ENCODE measurements around the gene GUCY2D.

Gene GUCY2D

GRCh38 chr17:8041249-8041928 is 39.0 kb downstream of the GUCY2D start:
- Mint-ChIP-seq H3K9me3 (no peaks in the 10 kb centered on the region), H3K27me3 (peaks cover 27% of the 10 kb centered on the region), H3K36me3 (ENCODE audit: low read depth) (no peaks in the 10 kb centered on the region), H3K4me3 (no peak overlapping the region), H3K4me1 (peaks cover 3% of the 10 kb centered on the region), H3K27ac (no peak overlapping the region)
- ATAC-seq, result peak; percentile 41
- peak; percentile 22 for DNase-seq

GRCh38 chr17:8041979-8042378 is 39.6 kb downstream of the GUCY2D start:
- ATAC-seq, result no peak
- H3K27me3 Mint-ChIP-seq, result peaks cover 27% of the 10 kb centered on the region

GRCh38 chr17:8044819-8045810 is 42.7 kb downstream of the GUCY2D start:
- Mint-ChIP-seq H3K4me1 (no peaks in the 10 kb centered on the region), H3K9me3 (no peaks in the 10 kb centered on the region), H3K4me3 (no peak overlapping the region), H3K27me3 (peaks cover 10% of the 10 kb centered on the region), H3K36me3 (ENCODE audit: low read depth) (no peaks in the 10 kb centered on the region), H3K27ac (no peak overlapping the region)
- DNase-seq, result no peak
- ATAC-seq, result no peak

More at GRCh38 chr17:8041979-8042378, 39.6 kb downstream of the GUCY2D start:
- no peak for DNase-seq
- no peaks in the 10 kb centered on the region for H3K36me3 Mint-ChIP-seq (ENCODE audit: low read depth)
- H3K4me3 Mint-ChIP-seq, result no peak overlapping the region
- H3K4me1 Mint-ChIP-seq, result peaks cover 3% of the 10 kb centered on the region
- no peaks in the 10 kb centered on the region for H3K9me3 Mint-ChIP-seq
- no peak overlapping the region for H3K27ac Mint-ChIP-seq

DNA sequence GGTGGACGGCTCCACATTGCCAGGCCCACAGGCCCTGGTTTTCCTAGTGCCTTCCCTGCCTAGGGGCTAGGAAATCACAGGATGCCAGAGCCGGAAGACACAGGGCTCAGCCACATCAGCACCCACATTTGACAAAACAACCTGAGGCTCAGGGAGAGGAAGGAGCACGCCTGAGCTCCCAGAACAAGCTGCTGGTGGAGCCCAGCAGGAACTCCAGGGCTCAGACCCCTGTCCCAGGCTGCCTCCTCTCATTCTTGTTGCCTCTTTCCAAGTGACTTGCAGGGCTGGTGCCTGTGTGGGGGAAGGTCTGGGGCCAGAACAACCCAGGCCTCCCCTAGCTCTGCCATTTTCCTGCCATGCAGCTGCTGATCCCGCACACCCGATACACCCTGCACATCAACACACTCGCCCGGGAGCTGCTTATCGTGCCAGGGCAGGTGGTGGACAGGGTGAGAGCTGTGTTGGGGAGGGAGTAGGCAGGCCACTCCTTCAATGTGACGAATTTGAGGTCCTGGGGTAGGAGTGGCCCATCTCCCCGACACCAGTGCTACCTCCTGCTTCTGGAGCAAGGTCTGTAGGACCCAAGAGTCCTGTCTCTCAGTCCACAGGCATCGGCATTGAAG is 44.0 kb downstream of the GUCY2D start:
- no peak overlapping the region for H3K4me3 Mint-ChIP-seq

GRCh38 chr17:8046929-8047768 is 44.7 kb downstream of the GUCY2D start:
- Mint-ChIP-seq H3K27me3 (no peaks in the 10 kb centered on the region), H3K4me1 (no peaks in the 10 kb centered on the region), H3K9me3 (no peaks in the 10 kb centered on the region), H3K36me3 (ENCODE audit: low read depth) (no peaks in the 10 kb centered on the region), H3K27ac (no peak overlapping the region), H3K4me3 (no peak overlapping the region)
- DNase-seq (no peak), ATAC-seq (no peak)

More for the DNA sequence above, 44.0 kb downstream of the GUCY2D start:
- Mint-ChIP-seq H3K27me3 (no peaks in the 10 kb centered on the region), H3K36me3 (ENCODE audit: low read depth) (no peaks in the 10 kb centered on the region), H3K27ac (no peak overlapping the region), H3K4me1 (no peaks in the 10 kb centered on the region), H3K9me3 (no peaks in the 10 kb centered on the region)
- DNase-seq, result no peak
- no peak for ATAC-seq

DNA sequence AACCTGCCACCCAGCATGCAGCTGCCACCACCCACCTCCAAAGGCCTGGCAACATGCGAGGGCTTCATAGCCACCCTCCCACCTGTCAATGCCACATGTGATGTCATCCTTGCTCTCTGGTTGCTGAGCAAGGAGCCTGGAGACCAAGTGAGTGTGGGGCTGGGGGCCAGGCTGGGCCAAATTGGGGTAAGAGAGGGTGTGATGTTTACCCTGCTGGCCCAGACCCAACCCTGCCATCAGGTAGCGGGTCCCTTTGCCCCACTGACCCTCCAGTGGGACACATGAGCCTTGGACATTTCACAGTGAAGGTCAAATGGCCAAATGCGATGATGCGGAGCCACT is 45.3 kb downstream of the GUCY2D start:
- Mint-ChIP-seq H3K27ac (no peak overlapping the region), H3K4me3 (no peak overlapping the region), H3K9me3 (no peaks in the 10 kb centered on the region), H3K4me1 (no peaks in the 10 kb centered on the region), H3K36me3 (ENCODE audit: low read depth) (no peaks in the 10 kb centered on the region), H3K27me3 (no peaks in the 10 kb centered on the region)
- DNase-seq (no peak), ATAC-seq (no peak)

- DNase-seq (no peak), ATAC-seq (no peak)
- Mint-ChIP-seq H3K27ac (no peak overlapping the region), H3K36me3 (ENCODE audit: low read depth) (no peaks in the 10 kb centered on the region), H3K4me3 (no peak overlapping the region), H3K9me3 (no peaks in the 10 kb centered on the region), H3K4me1 (no peaks in the 10 kb centered on the region), H3K27me3 (no peaks in the 10 kb centered on the region)
These were observed 45.8 kb downstream of the GUCY2D start for GRCh38 chr17:8048236-8048635.

GRCh38 chr17:8048736-8049135 is 46.3 kb downstream of the GUCY2D start:
- Mint-ChIP-seq H3K4me1 (no peaks in the 10 kb centered on the region), H3K27me3 (no peaks in the 10 kb centered on the region), H3K27ac (no peak overlapping the region), H3K9me3 (no peaks in the 10 kb centered on the region), H3K36me3 (ENCODE audit: low read depth) (no peaks in the 10 kb centered on the region), H3K4me3 (no peak overlapping the region)
- no peak for DNase-seq
- no peak for ATAC-seq

DNA sequence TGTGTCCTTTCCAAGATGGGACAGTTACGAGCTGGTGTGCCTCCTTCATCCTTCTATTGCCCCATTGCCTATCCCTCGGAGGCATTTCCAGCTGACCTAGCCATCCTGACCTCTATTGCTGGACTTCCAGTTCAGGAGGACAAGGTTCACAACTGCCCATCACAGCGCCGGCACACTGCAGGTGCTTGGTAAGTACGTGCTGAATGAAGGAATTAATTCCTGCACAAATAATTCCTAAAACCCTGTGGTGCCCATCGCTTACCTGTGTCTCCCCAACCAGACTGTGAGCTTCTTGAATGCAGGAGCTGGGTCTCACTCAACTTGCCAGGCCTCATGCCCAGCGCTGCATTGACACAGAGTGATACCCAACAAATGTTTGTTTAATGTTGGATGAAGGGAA is 49.4 kb downstream of the GUCY2D start:
- peaks cover 16% of the 10 kb centered on the region for H3K4me1 Mint-ChIP-seq
- H3K27ac Mint-ChIP-seq, result no peak overlapping the region
- H3K9me3 Mint-ChIP-seq, result no peaks in the 10 kb centered on the region
- no peak overlapping the region for H3K4me3 Mint-ChIP-seq
- H3K27me3 Mint-ChIP-seq, result no peaks in the 10 kb centered on the region
- ATAC-seq, result no peak
- no peak for DNase-seq
- H3K36me3 Mint-ChIP-seq (ENCODE audit: low read depth), result no peaks in the 10 kb centered on the region

DNA sequence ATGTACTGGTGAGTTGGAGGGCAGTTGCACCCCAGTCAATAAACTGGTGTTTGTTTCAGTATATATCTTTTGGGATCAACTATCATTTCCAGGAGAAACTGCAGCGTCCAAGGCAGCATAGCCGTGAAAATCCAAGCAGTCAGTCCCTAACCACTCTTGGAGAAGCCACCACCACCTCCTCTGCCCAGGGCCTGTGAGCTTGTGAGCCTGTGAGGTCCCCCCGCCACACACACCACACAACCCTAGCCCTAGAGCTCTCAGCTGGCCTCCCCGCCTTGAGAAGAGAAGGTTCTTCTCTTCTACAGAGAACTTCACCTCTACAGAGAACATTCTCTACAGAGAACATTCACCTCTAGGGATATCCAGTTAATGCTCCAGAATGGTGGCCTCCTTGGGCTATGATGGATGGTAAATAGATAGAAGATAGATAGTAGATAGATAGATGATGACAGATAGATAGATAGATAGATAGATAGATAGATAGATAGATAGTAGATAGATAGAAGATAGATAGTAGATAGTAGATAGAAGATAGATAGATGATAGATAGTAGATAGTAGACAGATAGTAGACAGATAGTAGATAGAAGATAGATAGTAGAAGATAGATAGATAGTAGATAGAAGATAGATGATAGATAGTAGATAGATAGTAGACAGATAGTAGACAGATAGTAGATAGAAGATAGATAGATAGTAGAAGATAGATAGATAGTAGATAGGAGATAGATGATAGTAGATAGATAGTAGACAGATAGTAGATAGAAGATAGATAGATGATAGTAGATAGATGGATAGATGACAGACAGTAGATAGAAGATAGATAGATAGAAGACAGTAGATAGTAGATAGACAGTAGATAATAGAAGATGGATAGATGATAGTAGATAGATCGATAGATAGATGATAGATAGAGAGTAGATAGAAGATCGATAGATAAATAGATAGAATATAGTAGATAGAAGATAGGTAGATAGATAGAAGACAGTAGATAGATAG is 50.1 kb downstream of the GUCY2D start:
- peaks cover 3% of the 10 kb centered on the region for H3K27me3 Mint-ChIP-seq
- H3K27ac Mint-ChIP-seq, result no peak overlapping the region
- peaks cover 24% of the 10 kb centered on the region for H3K4me1 Mint-ChIP-seq
- H3K4me3 Mint-ChIP-seq, result no peak overlapping the region
- H3K9me3 Mint-ChIP-seq, result no peaks in the 10 kb centered on the region
- no peaks in the 10 kb centered on the region for H3K36me3 Mint-ChIP-seq (ENCODE audit: low read depth)
- DNase-seq (no peak), ATAC-seq (no peak)

- H3K36me3 Mint-ChIP-seq (ENCODE audit: low read depth), result no peaks in the 10 kb centered on the region
- no peak overlapping the region for H3K27ac Mint-ChIP-seq
- H3K4me1 Mint-ChIP-seq, result peaks cover 27% of the 10 kb centered on the region
- ATAC-seq (no peak), DNase-seq (no peak)
- H3K9me3 Mint-ChIP-seq, result no peaks in the 10 kb centered on the region
- peaks cover 9% of the 10 kb centered on the region for H3K27me3 Mint-ChIP-seq
- H3K4me3 Mint-ChIP-seq, result no peak overlapping the region
These were observed 51.2 kb downstream of the GUCY2D start for GRCh38 chr17:8053600-8053999.

DNA sequence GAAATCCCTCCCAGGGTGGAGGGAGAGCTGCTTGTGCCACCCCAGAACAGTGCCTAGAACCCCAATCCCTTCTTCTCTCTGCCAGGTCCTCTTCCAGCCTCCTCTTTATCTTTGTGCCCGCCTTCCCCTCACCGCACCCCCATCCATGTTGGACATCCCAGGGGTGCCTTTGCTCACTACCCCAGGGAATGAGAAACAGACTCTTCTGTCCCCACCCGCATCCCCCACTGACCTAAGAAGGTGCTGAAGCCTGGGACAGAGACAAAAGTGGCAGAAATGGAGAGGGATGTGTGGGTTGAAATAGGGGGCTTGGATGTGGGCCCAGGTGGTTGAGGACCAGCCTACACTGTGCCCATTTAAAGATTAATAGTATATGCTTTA is 53.4 kb downstream of the GUCY2D start:
- H3K36me3 Mint-ChIP-seq (ENCODE audit: low read depth), result no peaks in the 10 kb centered on the region
- peak overlapping the region; percentile 55 for H3K27ac Mint-ChIP-seq
- no peak for ATAC-seq
- no peak for DNase-seq
- peaks cover 30% of the 10 kb centered on the region for H3K27me3 Mint-ChIP-seq
- peaks cover 28% of the 10 kb centered on the region for H3K4me1 Mint-ChIP-seq
- peak overlapping the region; percentile 13 for H3K4me3 Mint-ChIP-seq
- no peaks in the 10 kb centered on the region for H3K9me3 Mint-ChIP-seq

DNA sequence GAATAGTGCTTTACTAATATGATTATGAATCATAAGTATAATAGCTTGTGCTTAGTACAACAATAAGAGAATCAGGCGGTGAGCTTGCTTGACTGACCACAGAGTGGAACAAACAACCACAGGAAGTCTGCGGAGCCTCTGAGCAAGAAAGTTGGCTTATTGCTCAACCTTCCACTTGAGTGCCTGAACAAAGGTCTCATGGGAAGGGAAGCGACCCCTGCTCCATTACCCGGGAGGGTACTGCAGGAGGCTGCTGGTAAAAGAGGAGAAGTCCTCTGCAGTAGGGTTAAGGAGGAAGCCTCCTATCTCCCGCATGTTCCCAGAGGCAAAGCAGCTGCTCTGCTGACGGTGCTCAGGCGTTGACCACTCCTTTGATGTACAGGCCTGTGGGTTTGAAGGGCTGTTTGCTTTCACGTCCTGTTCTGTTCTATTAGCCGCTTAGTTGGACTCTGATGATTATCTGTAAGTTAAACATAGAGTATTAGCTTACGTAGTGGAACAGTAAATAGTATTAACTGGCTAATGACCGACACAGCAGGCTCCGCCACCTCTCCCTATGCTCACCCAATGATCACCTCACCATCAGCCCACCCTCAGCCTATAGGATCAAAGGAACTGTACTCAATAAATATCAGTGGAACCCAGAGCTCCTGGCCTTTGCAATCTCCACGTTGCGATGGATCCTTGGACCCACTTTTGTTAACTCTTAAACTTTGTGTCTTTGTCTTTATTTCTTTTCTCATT is 54.0 kb downstream of the GUCY2D start:
- Mint-ChIP-seq H3K36me3 (ENCODE audit: low read depth) (no peaks in the 10 kb centered on the region), H3K4me3 (peak overlapping the region; percentile 13), H3K9me3 (no peaks in the 10 kb centered on the region), H3K27me3 (peaks cover 34% of the 10 kb centered on the region), H3K4me1 (peaks cover 28% of the 10 kb centered on the region), H3K27ac (no peak overlapping the region)
- ATAC-seq, result peak; percentile 89
- DNase-seq, result peak; percentile 55

Measured in activated naive CD8-positive, alpha-beta T cell treated with anti-CD3 and anti-CD28 coated beads, Interleukin-2, amount 50 U/mL, for 24 hours (primary cell).